ENCODE data around the gene CRYBA2. TPM values are rescaled to one million over a fixed set of nuclear protein-coding genes. Genes with fewer than 3 reads are reported as not detected.

Gene CRYBA2, protein sequence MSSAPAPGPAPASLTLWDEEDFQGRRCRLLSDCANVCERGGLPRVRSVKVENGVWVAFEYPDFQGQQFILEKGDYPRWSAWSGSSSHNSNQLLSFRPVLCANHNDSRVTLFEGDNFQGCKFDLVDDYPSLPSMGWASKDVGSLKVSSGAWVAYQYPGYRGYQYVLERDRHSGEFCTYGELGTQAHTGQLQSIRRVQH
- total RNA-seq = not detected
- polyA plus RNA-seq = 10 to 100 TPM in 1 of 3 donors, 1 to 10 TPM in 2; 1.4 to 10.8 (median 5.5) TPM

- Histone ChIP-seq H3K9me3 (no peaks in the 10 kb centered on the region), H3K27ac (no peak within 1 kb of the TSS), H3K4me3 (peak within 1 kb of the TSS; percentile 18 to 48 (median 32)), H3K4me1 (peaks cover 0 to 30% (median 26%) of the 10 kb centered on the region in 4 donors), H3K36me3 (no peaks in the 10 kb centered on the region), H3K27me3 (peaks cover 63 to 98% (median 93%) of the 10 kb centered on the region in 3 donors)
- intact Hi-C loops (cut with DNase I) = loop anchor here (10.0 kb wide), 1 partner anchor 161 kb away; no protein-coding TSS in a partner anchor
- 1 to 2% methylated on average over 88 of the region's 88 CpGs for WGBS, 2 donors
- DNase-seq = no peak
- TF ChIP-seq EP300 (IDR thresholded peaks at IDR 0.05) (no peak), POLR2AphosphoS5 (IDR thresholded peaks at IDR 0.05) (no peak), POLR2A (IDR thresholded peaks at IDR 0.05) (no peak)
- TF ChIP-seq, protein P1, sequence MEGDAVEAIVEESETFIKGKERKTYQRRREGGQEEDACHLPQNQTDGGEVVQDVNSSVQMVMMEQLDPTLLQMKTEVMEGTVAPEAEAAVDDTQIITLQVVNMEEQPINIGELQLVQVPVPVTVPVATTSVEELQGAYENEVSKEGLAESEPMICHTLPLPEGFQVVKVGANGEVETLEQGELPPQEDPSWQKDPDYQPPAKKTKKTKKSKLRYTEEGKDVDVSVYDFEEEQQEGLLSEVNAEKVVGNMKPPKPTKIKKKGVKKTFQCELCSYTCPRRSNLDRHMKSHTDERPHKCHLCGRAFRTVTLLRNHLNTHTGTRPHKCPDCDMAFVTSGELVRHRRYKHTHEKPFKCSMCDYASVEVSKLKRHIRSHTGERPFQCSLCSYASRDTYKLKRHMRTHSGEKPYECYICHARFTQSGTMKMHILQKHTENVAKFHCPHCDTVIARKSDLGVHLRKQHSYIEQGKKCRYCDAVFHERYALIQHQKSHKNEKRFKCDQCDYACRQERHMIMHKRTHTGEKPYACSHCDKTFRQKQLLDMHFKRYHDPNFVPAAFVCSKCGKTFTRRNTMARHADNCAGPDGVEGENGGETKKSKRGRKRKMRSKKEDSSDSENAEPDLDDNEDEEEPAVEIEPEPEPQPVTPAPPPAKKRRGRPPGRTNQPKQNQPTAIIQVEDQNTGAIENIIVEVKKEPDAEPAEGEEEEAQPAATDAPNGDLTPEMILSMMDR (IDR thresholded peaks at IDR 0.05) = no peak
Observed at GRCh38 chr2:218993345-218994315, at the start of gene CRYBA2. Gene CRYBA2, minus strand, starts transcription at chr2:218993422. Its CDS starts 246 bp downstream, at chr2:218993176.

DNA sequence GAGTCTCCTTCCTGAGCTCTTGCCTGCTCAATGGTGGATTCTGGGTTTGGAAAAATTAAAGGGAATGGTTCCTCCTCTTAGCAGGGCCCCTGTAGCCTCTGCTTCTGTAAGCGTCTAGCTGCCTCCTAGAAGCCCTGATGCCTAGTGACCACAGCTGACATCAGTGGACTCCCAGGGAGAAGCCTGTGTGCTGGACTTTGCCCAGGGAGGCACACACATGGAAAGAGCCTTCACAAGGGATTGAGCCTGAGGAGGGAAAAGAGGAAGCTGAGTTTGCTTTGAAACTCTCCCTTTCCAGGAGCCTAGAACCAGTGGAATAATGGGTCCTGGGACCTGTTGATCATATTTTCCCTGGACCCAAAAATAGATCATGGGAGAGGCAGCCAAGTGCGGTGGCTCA, 49.5 kb upstream of the CRYBA2 start:
- no peak overlapping the region for H3K4me3 ChIP-seq
- H3K4me1 ChIP-seq = peaks cover 0 to 8% (median 0%) of the 10 kb centered on the region in 4 donors
- no peak overlapping the region for H3K27ac ChIP-seq
- no peaks in the 10 kb centered on the region for H3K9me3 ChIP-seq
- H3K27me3 ChIP-seq = peaks cover 12 to 81% (median 34%) of the 10 kb centered on the region in 3 donors
- no peaks in the 10 kb centered on the region for H3K36me3 ChIP-seq
- TF ChIP-seq POLR2A (IDR thresholded peaks at IDR 0.05) = no peak
- no peak for TF ChIP-seq POLR2AphosphoS5 (IDR thresholded peaks at IDR 0.05)
- TF ChIP-seq EP300 (IDR thresholded peaks at IDR 0.05) = no peak
- TF ChIP-seq, protein P1 (IDR thresholded peaks at IDR 0.05) = no peak
- 55 to 73% methylated on average over 2 of the region's 2 CpGs for WGBS, 2 donors
- no peak for DNase-seq
- intact Hi-C loops (cut with DNase I) = no loop called here

- intact Hi-C loops (cut with DNase I) = no loop called here
- H3K9me3 ChIP-seq = no peaks in the 10 kb centered on the region
- H3K4me3 ChIP-seq = no peak overlapping the region
- DNase-seq = no peak
- no peak for TF ChIP-seq POLR2A (IDR thresholded peaks at IDR 0.05)
- TF ChIP-seq EP300 (IDR thresholded peaks at IDR 0.05) = no peak
- TF ChIP-seq, protein P1 (IDR thresholded peaks at IDR 0.05) = no peak
- no peak for TF ChIP-seq POLR2AphosphoS5 (IDR thresholded peaks at IDR 0.05)
- 85 to 87% methylated on average over 4 of the region's 4 CpGs for WGBS, 2 donors
- no peaks in the 10 kb centered on the region for H3K36me3 ChIP-seq
- peaks cover 0 to 8% (median 0%) of the 10 kb centered on the region in 4 donors for H3K4me1 ChIP-seq
- H3K27ac ChIP-seq = no peak overlapping the region
- H3K27me3 ChIP-seq = peaks cover 12 to 87% (median 34%) of the 10 kb centered on the region in 3 donors
Observed at GRCh38 chr2:219042157-219042556, 48.9 kb upstream of the CRYBA2 start.

DNA sequence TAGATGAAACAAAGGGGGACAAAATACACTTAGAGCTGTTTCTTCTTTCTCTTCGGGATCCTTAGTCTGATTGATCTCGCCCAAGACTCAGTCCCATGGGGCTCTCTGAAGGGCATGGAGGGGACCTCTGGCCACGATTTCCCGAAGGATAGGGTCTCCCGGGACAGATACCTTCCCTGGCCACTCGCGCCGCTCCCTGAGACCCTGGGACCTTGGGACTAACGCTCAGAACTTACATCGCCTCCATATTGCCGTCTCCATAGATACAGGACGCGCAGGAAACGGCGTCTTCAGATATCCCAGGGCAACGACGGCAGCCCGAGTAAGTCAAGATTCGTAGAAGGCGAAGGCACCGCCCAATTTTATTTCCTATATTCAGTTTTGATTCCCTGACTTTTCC, 48.0 kb upstream of the CRYBA2 start, which contains the start of gene CFAP65:
Gene CFAP65, minus strand, starts transcription at position 265 of the 400 bp plus-strand sequence. CDS start 2,468 bp downstream, outside the sequence.
- no peak within 1 kb of the TSS for H3K27ac ChIP-seq
- 2 to 3% methylated on average over 21 of the region's 21 CpGs for WGBS, 2 donors

More for the DNA sequence above, 48.0 kb upstream of the CRYBA2 start, which contains the start of gene CFAP65:
- H3K4me1 ChIP-seq = peaks cover 0 to 8% (median 0%) of the 10 kb centered on the region in 4 donors
- H3K4me3 ChIP-seq = no peak within 1 kb of the TSS
- no peaks in the 10 kb centered on the region for H3K36me3 ChIP-seq
- intact Hi-C loops (cut with DNase I) = no loop called here
- TF ChIP-seq, protein P1 (IDR thresholded peaks at IDR 0.05) = no peak
- TF ChIP-seq EP300 (IDR thresholded peaks at IDR 0.05) = no peak
- TF ChIP-seq POLR2A (IDR thresholded peaks at IDR 0.05) = no peak
- no peak for TF ChIP-seq POLR2AphosphoS5 (IDR thresholded peaks at IDR 0.05)
- H3K9me3 ChIP-seq = no peaks in the 10 kb centered on the region
- H3K27me3 ChIP-seq = peaks cover 12 to 88% (median 34%) of the 10 kb centered on the region in 3 donors
- DNase-seq = no peak
